Measurements from ENCODE around the gene C9orf50.

C9orf50 gene

DNA sequence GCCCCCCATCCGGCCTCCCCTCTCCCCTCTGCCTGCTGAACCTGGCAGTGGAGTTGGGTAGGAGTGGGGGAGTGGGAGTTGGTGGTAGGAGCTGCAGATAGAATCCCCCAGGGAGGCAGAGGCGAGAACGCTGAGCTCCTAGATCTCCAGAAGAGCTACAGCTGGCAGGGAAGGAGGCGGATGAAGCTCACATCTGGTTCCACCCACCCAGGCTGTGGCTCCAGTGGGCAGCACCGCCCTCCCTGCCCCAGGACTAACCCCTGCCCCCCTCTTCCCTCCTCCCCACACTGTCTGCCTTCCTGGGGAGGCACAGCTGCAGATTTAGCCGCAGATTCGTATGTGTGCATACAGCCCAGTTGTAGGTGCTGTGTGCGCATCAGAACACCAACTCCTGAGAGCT lies 34.2 kb downstream of the C9orf50 start:
- DNase-seq, result no peak

- DNase-seq, result no peak
Measured at GRCh38 chr9:129586245-129586644, 34.7 kb downstream of the C9orf50 start.

- no peak for DNase-seq
Measured at GRCh38 chr9:129585352-129585751, 35.5 kb downstream of the C9orf50 start.

- DNase-seq, result peak; percentile 68
Measured at GRCh38 chr9:129584136-129584535, 36.8 kb downstream of the C9orf50 start.

- DNase-seq, result no peak
Measured at GRCh38 chr9:129583308-129584038, 37.4 kb downstream of the C9orf50 start.

- no peak for DNase-seq
Measured at GRCh38 chr9:129582855-129583254, 38.0 kb downstream of the C9orf50 start.

GRCh38 chr9:129581505-129582189 lies 39.3 kb downstream of the C9orf50 start:
- DNase-seq, result no peak

DNA sequence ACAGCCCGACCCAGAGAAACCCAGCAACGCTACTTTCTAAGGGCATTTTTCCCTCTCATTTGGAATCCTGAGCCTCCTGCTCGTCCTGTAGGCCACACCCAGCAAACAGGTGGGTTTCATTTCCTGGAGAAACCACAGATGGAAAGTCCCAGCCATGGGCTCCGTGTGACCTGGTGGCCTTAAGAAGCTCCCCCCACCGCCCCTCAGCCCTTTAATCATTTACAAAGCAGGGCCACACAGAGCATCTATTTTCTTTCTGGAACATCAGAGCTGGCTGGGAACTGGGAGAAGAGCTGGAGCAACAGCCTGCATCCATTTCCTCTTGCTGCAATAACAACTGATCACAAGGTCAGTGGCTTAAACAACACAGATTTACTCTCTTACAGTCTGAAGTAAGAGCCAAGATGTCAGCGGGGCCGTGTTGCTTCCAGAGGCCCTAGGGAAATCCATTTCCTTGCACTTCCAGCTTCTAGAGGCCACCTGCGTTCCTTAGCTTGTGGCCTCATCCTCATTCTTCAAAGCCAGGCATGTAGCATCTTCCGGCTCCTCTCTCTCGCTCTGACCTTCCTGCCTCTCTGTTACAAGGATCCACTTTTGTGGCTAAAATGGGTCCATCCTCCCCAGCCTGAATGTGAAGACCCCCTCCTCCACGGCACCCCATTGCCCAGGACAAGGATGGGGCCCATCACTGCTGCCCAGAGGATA lies 40.5 kb downstream of the C9orf50 start:
- DNase-seq, result no peak

DNA sequence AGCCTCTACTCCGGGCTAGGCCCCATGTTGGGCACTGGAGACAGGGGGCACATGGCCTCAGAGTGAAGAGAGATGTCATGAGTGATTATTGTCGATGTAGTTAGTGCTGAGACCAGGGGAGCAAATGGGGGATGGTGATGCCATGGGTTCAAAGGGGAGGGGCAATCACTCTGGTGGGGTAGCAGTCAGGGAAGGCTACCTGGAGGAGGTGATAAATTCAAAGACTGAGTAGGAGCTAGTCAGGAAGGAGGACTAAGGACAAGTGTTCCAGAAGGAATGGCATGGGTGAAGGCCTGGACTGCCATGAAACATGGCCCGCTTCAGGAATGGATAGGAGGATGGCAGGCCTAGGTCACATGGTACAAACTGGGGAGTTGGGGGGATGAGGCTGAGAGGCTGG lies 41.6 kb downstream of the C9orf50 start:
- DNase-seq, result no peak

- DNase-seq, result no peak
Measured at GRCh38 chr9:129576546-129577543, 44.1 kb downstream of the C9orf50 start.

DNA sequence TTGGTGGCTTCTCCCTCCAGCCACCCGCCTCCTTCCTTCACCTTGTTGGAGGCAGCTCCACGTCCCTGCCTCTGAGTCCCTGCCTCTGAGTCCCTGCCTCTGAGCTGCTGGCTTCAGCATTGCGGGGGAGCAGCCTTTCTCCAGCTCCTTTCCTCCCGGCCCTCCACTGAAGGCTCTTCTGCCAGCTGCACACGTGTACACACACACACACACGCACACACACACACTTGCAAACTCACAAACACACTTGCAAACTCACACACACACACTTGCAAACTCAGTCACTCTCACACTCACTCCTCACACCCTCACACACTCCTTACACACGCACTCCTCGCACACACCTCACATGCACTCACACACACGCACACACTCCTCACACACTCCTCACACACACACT lies 45.1 kb downstream of the C9orf50 start:
- no peak for DNase-seq

DNA sequence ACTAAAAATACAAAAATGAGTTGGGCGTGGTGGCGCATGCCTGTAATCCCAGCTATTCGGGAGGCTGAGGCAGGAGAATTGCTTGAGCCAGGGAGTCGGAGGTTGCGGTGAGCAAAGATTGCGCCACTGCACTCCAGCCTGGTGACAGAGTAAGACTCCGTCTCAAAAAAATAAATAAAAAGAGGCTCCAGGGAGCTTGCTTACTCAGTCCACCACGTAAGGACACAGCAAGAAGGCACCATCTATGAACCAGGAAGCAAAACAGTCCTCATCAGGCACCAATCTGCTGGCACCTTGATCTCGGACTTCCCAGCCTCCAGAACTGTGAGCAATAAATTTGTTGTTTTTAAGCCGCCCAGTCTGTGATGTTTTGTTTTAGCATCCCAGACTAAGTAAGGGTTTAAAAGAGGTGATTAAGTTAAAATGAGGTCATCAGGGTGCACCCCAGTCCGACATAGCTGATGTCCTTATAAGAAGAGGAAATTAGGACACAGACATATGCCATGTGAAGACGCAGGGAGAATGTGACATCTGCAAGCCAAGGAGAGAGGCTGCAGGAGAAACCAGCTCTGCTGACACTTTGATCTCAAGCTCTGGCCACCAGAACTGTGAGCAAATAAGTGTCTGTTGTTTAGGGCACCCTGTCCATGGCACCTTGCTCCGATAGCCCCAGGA lies 45.9 kb downstream of the C9orf50 start:
- DNase-seq, result no peak

- DNase-seq, result no peak
Measured at GRCh38 chr9:129573977-129574376, 46.9 kb downstream of the C9orf50 start.

- no peak for DNase-seq
Measured at GRCh38 chr9:129572517-129572916, 48.4 kb downstream of the C9orf50 start.

DNA sequence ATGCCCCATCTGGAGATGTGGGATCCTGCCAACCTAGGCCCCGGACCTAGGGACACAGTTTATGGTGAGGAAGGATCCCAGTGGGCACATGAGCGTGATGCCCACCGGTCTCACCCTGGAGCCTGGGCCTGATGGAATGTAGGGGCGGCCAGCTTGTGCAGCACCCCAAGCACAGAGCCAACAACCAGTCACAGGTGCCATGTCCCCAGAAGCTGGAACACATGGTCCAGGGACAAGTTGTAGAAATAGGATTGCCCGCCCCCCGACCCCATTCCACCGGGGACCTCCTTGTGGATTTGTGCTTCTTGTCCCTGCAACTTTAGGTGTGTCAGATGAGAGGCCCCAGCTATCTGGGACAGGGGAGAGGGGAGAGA lies 48.9 kb downstream of the C9orf50 start:
- DNase-seq, result no peak

DNA sequence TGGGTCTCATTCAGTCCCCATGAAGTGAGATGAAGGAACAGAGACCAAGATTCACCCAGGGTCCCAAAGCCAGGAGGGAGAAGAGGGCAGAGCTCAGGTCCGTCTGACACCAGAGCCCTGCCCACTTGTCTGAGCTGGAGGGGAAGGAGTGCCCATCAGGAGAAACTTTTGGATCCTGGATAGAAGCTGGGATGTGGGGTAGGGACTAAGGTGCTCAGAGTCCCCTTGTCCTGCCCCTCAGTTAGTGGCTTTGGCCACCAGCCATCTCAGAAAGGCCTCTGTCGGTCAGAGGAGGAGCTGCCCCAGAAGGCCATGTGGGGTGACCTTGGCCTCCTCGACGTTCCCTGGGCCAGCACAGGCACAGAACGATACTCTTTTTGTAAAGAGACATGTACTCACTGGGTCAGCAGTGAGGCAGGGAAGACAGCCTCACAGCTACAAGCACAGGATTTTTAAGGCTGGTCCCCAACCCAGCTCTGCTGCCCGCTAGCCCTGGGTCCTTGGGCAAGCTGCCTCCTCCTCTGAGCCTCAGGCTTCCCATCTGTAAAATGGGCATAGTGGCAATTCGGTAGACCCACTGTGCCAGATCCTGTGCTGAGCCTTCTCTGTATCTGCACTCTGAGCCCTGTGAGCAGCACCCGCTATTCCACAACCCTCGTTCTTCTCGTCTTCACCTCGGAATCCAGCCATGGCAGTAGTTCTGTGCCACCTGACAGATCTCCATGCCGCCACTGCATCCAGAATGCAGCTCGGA lies 49.4 kb downstream of the C9orf50 start:
- DNase-seq, result no peak

GRCh38 chr9:129570450-129571297 lies 50.2 kb downstream of the C9orf50 start:
- no peak for DNase-seq

GRCh38 chr9:129569502-129570449 lies 51.1 kb downstream of the C9orf50 start:
- DNase-seq, result no peak

Measured in NCI-H2029 (cell line).